GM20000 (cell line): ENCODE measurements around the gene KANK2.

Source experiments
- DNase-seq: peaks from one replicate; pipeline ENCODE4 v3.0.0; 2012; ENCODE audit warnings: low spot score
- TF ChIP-seq, protein P1 (sequence below): IDR thresholded peaks from 2 replicates; pipeline ENCODE4 v1.5.1; 2012; ENCODE audit warnings: mild to moderate bottlenecking, control low read depth; ENCODE audit errors: extremely low read depth, missing control alignments

KANK2 gene

DNA sequence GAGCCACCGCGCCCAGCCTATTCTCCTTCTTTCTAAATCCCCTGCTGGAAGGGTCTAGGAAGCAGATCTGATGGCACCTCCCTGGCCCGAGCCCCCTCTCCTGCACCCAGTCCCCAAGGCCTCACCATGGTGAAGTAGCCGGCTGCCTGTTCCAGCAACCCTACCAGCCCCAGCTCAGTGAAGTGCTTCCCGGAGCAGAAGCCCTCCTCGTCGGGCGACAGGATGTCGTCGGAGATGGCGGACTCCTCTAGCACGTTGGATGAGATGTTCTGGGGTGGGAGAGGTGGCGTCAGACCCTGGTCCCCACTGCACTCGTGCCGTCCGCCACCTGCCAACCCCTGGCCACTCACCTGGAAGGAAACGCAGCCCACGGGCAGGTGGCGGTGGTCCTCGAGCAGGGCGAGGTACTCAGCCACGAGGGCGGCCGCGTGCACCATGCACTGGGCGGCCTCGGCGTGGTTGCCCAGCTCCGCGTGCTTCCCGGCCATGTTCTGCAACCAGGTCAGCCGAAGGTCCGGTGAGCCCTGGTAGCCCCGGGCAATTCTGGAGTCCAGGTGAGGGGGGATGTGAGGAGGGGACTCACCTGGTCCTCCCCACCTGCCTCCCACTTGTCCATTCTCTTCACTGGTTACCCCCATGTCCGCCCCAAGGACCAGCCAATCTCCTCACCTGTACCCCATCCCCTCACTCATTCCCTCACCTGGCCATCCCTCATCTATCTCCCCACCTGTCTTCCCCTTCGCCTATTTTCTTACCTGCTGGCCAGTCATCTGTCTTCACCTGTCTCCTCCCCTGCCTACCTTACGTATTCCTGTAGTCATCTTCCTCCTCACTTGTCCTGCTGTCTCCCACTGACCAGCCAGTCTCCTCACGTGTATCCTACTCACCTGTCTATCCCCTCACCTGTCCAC is 11.5 kb upstream of the KANK2 start:
- no peak for DNase-seq
- TF ChIP-seq, protein P1, sequence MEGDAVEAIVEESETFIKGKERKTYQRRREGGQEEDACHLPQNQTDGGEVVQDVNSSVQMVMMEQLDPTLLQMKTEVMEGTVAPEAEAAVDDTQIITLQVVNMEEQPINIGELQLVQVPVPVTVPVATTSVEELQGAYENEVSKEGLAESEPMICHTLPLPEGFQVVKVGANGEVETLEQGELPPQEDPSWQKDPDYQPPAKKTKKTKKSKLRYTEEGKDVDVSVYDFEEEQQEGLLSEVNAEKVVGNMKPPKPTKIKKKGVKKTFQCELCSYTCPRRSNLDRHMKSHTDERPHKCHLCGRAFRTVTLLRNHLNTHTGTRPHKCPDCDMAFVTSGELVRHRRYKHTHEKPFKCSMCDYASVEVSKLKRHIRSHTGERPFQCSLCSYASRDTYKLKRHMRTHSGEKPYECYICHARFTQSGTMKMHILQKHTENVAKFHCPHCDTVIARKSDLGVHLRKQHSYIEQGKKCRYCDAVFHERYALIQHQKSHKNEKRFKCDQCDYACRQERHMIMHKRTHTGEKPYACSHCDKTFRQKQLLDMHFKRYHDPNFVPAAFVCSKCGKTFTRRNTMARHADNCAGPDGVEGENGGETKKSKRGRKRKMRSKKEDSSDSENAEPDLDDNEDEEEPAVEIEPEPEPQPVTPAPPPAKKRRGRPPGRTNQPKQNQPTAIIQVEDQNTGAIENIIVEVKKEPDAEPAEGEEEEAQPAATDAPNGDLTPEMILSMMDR = no peak

DNA sequence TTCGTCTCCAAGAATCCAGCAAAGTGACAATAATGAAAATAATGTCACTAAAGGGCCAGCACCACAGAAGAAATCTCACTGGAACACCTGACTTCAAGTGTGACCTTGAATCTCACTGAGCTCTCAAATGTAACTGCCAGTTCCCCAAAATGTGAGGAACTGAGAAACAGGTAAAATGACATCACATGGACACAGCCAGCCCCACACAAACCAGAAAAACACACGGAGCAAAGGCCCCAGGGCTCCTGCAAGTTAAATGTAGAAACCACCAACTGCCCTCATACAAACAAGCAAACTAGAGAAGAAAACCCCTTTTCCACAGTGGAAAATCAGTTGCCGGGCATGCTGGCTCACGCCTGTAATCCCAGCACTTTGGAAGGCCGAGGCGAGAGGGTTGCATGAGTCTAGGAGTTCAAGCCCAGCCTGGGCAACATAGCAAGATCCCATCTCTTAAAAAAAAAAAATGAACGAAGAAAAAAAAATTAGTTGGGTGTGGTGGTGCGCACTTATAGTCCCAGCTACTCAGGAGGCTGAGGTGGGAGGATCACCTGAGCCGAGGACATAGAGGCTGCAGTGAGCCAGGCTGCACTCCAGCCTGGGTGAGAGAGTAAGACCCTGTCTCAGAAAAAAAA is 8.7 kb upstream of the KANK2 start:
- TF ChIP-seq, protein P1 = no peak
- DNase-seq = peak; percentile 86

DNA sequence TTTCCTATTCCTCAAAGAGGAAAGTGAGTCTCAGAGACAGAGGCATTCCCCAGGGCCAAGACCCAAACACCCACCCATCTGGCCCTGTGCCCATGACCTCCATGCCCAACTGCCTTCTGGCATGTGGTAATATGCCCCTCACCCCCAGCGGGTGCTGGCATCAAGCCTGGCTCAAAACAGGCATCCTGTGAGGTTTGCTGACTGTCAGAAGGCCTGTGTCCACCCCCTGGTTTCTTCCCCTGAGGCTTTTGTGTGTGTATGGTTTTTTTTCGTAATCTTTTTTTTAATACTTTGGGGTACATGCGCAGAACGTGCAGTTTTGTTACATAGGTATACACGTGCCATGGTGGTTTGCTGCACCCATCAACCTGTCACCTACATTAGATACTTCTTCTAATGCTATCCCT is 7.6 kb upstream of the KANK2 start:
- TF ChIP-seq, protein P1 = no peak
- DNase-seq = no peak

DNA sequence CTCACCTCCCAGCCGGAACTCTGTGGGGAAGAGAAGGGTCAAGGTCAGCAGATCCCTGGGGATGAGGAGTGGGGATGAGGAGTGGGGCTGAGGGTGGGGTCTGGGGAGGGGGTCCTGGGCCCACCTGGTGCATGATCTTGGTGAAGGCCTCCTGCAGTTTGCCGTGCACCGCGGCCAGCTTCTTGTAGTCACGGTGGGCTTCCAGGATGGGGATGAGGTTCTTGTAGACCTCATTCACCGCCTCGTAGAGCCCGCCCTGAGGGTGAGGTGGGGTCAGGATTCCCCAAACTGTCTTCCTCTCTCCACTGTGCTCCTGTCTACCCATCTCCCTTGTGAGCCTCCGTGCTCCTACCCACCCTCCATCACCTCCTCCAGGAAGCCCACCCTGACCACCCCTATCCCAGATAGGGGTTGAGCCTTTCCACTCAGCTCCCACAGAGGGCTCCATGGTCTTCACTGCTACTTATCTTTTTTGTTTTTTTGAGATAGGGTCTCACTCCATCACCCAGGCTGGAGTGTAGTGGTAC is 6.8 kb upstream of the KANK2 start:
- no peak for DNase-seq
- TF ChIP-seq, protein P1 = no peak

DNA sequence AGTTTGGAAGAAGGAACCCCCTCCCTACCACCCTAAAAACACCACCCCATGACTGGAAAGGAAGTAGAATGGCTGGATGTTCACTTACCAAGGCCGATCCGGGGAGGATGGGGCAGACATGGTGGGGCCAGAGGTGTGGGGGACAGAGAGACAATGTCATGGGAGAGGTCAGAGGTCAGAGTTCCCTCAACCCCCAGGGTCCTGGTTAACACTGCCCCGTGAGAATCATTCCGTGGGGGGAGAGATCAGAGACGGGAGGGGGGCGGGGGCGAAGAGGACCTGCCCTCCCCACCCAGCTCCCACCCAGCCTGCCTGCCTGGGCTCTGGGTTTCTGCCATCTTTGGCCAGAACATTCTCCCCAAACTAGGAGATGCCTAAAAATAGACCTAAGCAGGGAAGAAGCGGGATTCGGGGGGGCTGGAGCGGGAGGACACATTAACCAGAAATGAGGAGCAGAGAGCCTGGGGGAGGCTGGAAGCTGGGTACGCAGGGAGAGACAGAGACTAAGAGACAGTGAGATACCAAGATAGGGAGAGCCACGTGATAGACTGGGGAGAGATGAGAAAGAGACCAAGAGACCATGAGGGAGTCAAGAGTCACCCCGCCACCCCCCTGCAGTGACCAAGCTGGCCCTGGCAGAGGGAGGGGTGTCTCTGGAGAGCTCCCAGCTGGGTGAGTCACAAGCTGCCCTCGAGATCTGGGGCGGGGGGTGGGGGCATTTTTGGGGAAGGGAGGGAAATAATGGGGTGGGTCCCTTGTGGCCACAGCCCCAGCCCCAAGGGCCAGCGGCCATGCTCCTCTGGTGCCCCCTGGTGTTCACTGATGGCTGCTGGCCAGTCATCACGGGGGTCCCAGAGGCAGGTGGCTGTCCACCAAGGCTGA is 6.1 kb upstream of the KANK2 start:
- DNase-seq = peak; percentile 80
- TF ChIP-seq, protein P1 = peak; percentile 50

DNA sequence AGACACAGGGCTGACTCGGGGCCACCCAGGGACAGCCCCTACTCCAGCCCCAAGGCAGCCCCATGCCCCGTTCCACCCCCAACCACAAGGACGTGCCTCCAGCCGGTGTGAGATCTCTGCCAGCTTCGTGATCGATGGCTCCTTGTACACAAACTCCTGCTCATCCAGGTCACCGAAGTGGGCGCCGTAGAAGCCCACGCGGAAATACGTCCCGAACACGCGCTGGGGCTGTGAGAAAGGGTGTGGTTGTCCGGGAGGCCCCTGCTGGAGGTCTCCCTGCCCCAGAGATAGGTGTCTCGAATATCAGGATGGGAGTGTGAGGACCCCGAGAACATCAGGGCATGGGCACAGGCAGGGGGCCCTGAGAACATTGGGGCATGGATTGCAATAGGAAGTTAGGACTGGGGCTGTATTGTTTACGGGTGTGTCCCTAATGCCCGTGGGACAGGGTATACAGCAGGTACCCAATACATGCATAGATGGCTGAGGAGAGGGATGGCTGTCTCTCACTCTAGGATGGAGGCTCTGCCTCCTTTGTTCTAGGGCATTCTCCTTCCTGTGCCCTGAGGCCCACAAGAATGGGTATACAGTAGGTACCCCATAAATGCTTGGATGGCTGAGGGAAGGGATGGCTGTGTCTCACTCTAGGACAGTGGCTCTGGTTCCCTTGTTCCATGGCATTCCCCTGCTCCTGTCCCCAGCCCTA is 5.3 kb upstream of the KANK2 start:
- TF ChIP-seq, protein P1 = no peak

More for the DNA sequence above, 5.3 kb upstream of the KANK2 start:
- no peak for DNase-seq
